Uterus (tissue), 2 donors: Measurements from ENCODE around the gene MIA2.
"Not testable (repeated sequence)": the region's sequence is repeated elsewhere in the genome, so short reads cannot be mapped to it uniquely, and the experiment has no call there.

Experiments
- CTCF ChIP-seq, 4 experiments: fragments of 200-600 bp in 2 of 4; fragments of 450-650 bp in 2 of 4; sonication (generic) in 2 of 4; IDR thresholded peaks; one replicate each; pipeline ENCODE4 v1.5.1; 2016 to 2019; ENCODE audit warnings: antibody characterized with exemption in 4 of 4, mild to moderate bottlenecking in 2 of 4, moderate library complexity in 1 of 4
- POLR2A ChIP-seq, 2 donors: fragments of 450-650 bp; IDR thresholded peaks; one replicate each; pipeline ENCODE4 v1.6.1; 2016; ENCODE audit warnings: antibody characterized with exemption in 2 of 2, mild to moderate bottlenecking in 1 of 2, moderate library complexity in 1 of 2

GRCh38 chr14:39280678-39281077 lies 47.0 kb downstream of the MIA2 start:
- TF ChIP-seq POLR2A, CTCF (IDR thresholded peaks at IDR 0.05): not testable (repeated sequence)
